ENCODE results near the gene CYP2W1.

Gene CYP2W1

GRCh38 chr7:983004-983615 lies at the start of gene CYP2W1:
CYP2W1 (plus strand) TSS chr7:983181; CDS start chr7:983212, 31 bp downstream.
- DNase-seq = no peak
- H3K4me2 ChIP-seq (ENCODE audit: low read depth, low read length) = no peak within 1 kb of the TSS
- no peak within 1 kb of the TSS for H3K27ac ChIP-seq (ENCODE audit: low read length)
- no peaks in the 10 kb centered on the region for H3K9me3 ChIP-seq (replicated peaks; ENCODE audit: insufficient read depth, low read length)
- no peaks in the 10 kb centered on the region for H4K20me1 ChIP-seq (ENCODE audit: insufficient read depth, low read length)
- no peaks in the 10 kb centered on the region for H3K9me2 ChIP-seq (replicated peaks; ENCODE audit: insufficient read depth, low read length)
- H3K4me3 ChIP-seq (ENCODE audit: low read length) = no peak within 1 kb of the TSS
- H3F3A ChIP-seq (ENCODE audit: insufficient read depth, low read length) = no peaks in the 10 kb centered on the region
- H3K79me2 ChIP-seq (ENCODE audit: low read length) = no peaks in the 10 kb centered on the region
- no peaks in the 10 kb centered on the region for H3K4me1 ChIP-seq (ENCODE audit: low read length)
- H3K36me3 ChIP-seq (replicated peaks; ENCODE audit: insufficient read depth, low read length) = no peaks in the 10 kb centered on the region
- no peak for TF ChIP-seq EZH2 (optimal IDR thresholded peaks at IDR 0.05; ENCODE audit: low read depth, low read length)
- TF ChIP-seq, protein P1, sequence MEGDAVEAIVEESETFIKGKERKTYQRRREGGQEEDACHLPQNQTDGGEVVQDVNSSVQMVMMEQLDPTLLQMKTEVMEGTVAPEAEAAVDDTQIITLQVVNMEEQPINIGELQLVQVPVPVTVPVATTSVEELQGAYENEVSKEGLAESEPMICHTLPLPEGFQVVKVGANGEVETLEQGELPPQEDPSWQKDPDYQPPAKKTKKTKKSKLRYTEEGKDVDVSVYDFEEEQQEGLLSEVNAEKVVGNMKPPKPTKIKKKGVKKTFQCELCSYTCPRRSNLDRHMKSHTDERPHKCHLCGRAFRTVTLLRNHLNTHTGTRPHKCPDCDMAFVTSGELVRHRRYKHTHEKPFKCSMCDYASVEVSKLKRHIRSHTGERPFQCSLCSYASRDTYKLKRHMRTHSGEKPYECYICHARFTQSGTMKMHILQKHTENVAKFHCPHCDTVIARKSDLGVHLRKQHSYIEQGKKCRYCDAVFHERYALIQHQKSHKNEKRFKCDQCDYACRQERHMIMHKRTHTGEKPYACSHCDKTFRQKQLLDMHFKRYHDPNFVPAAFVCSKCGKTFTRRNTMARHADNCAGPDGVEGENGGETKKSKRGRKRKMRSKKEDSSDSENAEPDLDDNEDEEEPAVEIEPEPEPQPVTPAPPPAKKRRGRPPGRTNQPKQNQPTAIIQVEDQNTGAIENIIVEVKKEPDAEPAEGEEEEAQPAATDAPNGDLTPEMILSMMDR (IDR thresholded peaks at IDR 0.05; ENCODE audit: low read length) = no peak
- no peak within 1 kb of the TSS for H3K9ac ChIP-seq (ENCODE audit: low read length)
- no peak within 1 kb of the TSS for H2AFZ ChIP-seq (ENCODE audit: low read length)
- peaks cover 86% of the 10 kb centered on the region for H3K27me3 ChIP-seq (replicated peaks; ENCODE audit: insufficient read depth, low read length)

GRCh38 chr7:934469-935163 lies 48.4 kb upstream of the CYP2W1 start:
- no peaks in the 10 kb centered on the region for H3F3A ChIP-seq (ENCODE audit: insufficient read depth, low read length)
- peaks cover 50% of the 10 kb centered on the region for H3K27me3 ChIP-seq (replicated peaks; ENCODE audit: insufficient read depth, low read length)
- H2AFZ ChIP-seq (ENCODE audit: low read length) = no peak overlapping the region
- H3K79me2 ChIP-seq (ENCODE audit: low read length) = no peaks in the 10 kb centered on the region
- H3K9me2 ChIP-seq (replicated peaks; ENCODE audit: insufficient read depth, low read length) = no peaks in the 10 kb centered on the region
- no peak overlapping the region for H3K9ac ChIP-seq (ENCODE audit: low read length)
- H3K27ac ChIP-seq (ENCODE audit: low read length) = no peak overlapping the region
- no peaks in the 10 kb centered on the region for H3K36me3 ChIP-seq (replicated peaks; ENCODE audit: insufficient read depth, low read length)
- no peak overlapping the region for H3K4me2 ChIP-seq (ENCODE audit: low read depth, low read length)
- TF ChIP-seq EZH2 (optimal IDR thresholded peaks at IDR 0.05; ENCODE audit: low read depth, low read length) (no peak), EZH2phosphoT487 (IDR thresholded peaks at IDR 0.05; ENCODE audit: low read length) (no peak)
- TF ChIP-seq, protein P1 (IDR thresholded peaks at IDR 0.05; ENCODE audit: low read length) = no peak
- DNase-seq = no peak
- no peak overlapping the region for H3K4me3 ChIP-seq (ENCODE audit: low read length)
- H3K9me3 ChIP-seq (replicated peaks; ENCODE audit: insufficient read depth, low read length) = no peaks in the 10 kb centered on the region
- H3K4me1 ChIP-seq (ENCODE audit: low read length) = no peaks in the 10 kb centered on the region
- no peaks in the 10 kb centered on the region for H4K20me1 ChIP-seq (ENCODE audit: insufficient read depth, low read length)

GRCh38 chr7:935164-935873 lies 47.7 kb upstream of the CYP2W1 start:
- Histone ChIP-seq H3K9me3 (replicated peaks; ENCODE audit: insufficient read depth, low read length) (no peaks in the 10 kb centered on the region), H3K9ac (ENCODE audit: low read length) (no peak overlapping the region), H2AFZ (ENCODE audit: low read length) (no peak overlapping the region), H3K27ac (ENCODE audit: low read length) (no peak overlapping the region), H3K9me2 (replicated peaks; ENCODE audit: insufficient read depth, low read length) (no peaks in the 10 kb centered on the region), H4K20me1 (ENCODE audit: insufficient read depth, low read length) (no peaks in the 10 kb centered on the region), H3K4me1 (ENCODE audit: low read length) (no peaks in the 10 kb centered on the region), H3K4me2 (ENCODE audit: low read depth, low read length) (no peak overlapping the region), H3K4me3 (ENCODE audit: low read length) (no peak overlapping the region), H3F3A (ENCODE audit: insufficient read depth, low read length) (no peaks in the 10 kb centered on the region), H3K36me3 (replicated peaks; ENCODE audit: insufficient read depth, low read length) (no peaks in the 10 kb centered on the region), H3K79me2 (ENCODE audit: low read length) (no peaks in the 10 kb centered on the region), H3K27me3 (replicated peaks; ENCODE audit: insufficient read depth, low read length) (peaks cover 50% of the 10 kb centered on the region)
- TF ChIP-seq, protein P1 (IDR thresholded peaks at IDR 0.05; ENCODE audit: low read length) = no peak
- TF ChIP-seq EZH2phosphoT487 (IDR thresholded peaks at IDR 0.05; ENCODE audit: low read length) (no peak), EZH2 (optimal IDR thresholded peaks at IDR 0.05; ENCODE audit: low read depth, low read length) (no peak)
- no peak for DNase-seq
